Activated CD8-positive, alpha-beta memory T cell treated with anti-CD3 and anti-CD28 coated beads, Interleukin-2, amount 50 U/mL, for 4 hours (primary cell): ENCODE data around the gene NCAPD3.

Source experiments
- DNase-seq: peaks from one replicate; pipeline ENCODE4 v3.0.0-alpha.2; 2020

The NCAPD3 gene

DNA sequence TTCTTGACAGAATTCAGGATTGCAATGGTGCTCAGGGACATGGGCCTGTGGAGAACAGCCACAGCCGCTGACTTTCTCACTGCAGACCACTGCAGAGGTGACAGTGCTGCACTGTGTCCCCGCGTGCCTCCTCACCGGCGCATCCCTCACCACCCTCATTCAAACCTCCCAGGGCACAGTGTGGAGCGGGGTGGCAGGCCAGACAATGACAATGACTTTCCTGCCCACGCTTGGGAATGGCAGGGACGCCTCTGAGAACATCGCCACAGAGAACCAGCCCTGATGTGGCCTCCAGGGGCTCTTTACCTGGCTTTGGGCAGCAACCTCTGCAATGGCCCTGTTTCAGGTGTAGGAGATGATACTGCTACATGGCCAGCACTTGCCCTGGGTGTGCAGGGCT, 65.7 kb downstream of the NCAPD3 start:
- no peak for DNase-seq

DNA sequence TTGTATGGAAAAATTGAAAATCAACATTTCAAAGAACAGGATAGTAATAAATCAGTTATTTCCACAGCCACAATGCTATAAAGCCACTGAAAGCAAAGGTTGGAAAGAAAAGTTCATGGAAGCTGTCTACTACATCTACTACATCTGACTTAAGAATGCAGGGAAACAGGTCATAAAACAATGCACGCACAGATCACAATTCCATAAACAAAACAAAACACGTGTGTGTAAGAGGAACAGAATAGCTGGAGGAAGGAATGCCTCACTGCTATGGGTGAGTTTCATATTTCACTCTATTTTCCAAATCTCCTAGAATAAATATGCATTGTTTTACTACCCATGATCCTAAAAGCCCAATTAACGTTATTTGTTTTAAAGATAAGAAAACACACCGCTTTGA, 66.3 kb downstream of the NCAPD3 start:
- DNase-seq = no peak

DNA sequence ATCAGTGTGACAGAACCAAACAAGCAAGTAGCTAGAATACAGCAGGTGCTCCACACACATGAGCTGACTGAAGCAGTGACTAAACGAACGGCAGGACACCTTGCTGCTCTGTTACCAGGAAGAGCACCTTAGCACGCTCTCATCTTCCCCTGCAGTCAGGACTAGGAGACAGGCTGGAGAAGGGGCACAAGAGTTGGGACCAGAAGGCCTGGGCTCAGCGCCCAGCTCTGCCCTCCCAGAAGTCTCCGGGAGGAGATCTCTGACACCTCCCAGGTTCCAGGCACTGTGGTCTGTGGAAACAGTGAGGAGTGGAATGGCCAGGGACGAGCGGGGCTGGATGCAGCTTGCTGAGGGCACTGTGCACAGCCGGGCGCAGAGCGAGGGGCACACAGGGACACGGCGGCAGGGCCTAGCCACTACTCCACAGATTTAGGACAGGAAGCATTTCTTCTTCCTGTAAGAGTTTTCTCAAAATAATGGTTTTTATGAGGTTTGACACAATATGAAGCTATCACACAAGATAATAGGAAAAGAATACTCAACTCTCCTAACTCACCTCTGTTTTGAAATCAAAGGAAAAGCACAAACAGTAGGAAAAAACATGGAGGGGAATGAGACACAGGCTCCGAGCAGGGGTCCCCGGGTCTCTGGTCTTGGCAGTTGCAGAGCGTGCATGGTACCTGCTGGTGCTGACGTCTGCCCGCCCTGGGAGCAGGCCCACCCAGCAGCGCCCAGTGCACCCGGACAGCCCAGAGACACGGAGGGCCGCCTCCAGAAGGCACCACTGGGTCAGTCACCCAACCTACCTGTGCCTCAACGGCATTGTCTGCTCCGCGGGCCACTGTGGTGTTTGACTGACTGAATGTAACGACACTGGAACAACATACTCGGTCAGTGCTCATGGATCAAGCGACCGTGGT, 67.6 kb downstream of the NCAPD3 start:
- DNase-seq = no peak

DNA sequence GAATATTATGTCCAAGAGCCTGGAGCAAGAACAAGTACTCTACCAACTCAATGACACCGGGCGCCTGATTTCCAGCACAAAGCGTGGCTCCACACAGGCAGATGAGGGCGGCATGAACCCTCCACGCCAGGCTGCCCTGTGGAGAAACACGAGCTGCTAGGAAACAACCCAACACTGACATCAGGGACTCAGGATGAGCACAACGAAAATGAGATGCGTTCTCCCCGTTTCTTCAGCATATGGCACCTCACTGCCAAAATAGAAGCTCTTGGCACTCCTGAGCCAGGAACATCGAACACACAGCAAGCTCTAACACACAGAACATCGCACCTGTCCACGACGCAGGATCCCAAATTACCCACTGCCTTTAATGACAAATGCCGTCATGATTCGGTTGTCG, 68.3 kb downstream of the NCAPD3 start:
- DNase-seq = no peak

DNA sequence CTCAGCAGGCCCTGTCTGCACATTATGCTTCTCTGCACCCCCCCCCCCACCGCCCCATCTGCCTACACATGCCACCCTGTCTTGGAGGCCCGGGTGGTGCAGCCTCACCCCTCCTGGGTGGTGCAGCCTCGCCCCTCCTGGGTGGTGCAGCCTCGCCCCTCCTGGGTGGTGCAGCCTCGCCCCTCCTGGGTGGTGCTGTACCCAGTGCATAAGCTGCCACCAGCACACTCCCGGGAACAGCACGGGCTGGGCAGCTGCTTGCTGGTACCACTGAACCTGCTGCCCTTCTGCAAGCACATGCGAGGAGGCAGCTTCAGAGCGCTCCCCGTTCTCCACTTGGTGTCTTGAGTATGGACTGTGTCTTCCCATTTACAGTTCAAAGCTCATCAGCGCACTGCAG, 69.3 kb downstream of the NCAPD3 start:
- DNase-seq = no peak

DNA sequence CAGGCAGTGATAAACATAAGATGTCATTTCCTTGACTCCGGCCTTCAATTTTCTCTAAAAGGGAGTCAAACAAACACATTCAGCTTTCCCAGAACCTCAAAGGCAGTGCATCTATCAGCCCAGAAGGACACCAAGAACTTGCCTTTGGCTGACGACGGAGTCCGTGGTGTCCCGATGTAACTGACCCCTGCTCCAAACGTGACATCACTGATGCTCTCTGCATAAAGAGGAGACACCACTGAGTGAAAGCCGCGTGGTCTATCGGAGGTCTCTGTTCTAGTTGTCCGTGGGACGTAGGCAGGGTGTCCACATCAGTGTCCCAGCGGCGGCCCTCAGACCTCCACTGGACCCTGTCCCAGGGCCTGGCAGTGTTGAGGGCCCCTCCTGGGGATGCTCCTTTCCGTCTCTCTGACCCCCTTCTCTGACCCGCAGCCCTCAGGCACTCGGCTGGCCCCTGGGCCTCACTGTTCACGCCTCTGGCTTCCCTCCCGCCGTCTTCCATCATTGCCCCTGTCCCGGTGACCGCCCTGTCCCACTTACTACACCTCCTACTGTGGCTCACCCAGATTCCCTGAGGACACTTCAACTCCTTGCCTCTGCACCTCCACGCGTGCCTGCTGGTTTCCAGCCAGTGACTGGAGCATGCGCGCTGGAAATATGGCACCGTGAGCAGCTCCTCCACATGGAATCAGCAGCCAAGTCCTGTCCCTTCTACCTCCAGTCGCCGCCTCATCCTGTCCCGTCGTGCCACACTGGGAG, 70.4 kb downstream of the NCAPD3 start:
- no peak for DNase-seq

DNA sequence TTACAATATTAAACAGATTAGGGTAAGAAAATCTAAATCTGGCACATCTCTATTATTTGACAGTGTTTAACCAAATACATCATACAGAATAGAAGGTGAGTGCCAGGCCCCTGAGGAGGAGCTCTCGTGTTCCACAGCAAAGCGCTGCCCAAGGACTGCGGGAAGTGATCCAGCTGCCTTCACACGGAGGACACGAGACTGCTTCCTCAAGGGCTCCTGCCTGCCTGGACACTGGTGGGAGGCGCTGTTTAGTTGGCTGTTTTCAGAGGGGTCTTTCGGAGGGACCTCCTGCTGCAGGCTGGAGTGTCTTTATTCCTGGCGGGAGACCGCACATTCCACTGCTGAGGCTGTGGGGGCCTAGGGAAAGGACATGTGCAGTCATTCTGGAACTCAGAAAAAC, 71.1 kb downstream of the NCAPD3 start:
- DNase-seq = no peak

DNA sequence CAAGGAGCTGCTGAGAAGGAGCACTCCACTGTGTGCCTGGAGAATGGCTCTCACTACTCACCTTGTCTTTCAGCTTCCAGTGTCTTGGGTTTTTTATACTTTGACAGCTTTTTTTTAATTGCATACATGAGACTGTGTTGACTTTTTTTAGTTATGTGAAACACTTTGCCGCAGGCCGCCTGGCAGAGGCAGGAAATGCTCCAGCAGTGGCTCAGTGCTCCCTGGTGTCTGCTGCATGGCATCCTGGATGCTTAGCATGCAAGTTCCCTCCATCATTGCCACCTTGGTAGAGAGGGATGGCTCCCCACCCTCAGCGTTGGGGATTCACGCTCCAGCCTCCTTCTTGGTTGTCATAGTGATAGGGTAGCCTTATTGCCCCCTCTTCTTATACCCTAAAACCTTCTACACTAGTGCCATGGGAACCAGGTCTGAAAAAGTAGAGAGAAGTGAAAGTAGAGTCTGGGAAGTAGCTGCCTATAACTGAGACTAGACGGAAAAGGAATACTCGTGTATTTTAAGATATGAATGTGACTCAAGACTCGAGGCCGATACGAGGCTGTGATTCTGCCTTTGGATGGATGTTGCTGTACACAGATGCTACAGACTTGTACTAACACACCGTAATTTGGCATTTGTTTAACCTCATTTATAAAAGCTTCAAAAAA, 72.6 kb downstream of the NCAPD3 start:
- no peak for DNase-seq

DNA sequence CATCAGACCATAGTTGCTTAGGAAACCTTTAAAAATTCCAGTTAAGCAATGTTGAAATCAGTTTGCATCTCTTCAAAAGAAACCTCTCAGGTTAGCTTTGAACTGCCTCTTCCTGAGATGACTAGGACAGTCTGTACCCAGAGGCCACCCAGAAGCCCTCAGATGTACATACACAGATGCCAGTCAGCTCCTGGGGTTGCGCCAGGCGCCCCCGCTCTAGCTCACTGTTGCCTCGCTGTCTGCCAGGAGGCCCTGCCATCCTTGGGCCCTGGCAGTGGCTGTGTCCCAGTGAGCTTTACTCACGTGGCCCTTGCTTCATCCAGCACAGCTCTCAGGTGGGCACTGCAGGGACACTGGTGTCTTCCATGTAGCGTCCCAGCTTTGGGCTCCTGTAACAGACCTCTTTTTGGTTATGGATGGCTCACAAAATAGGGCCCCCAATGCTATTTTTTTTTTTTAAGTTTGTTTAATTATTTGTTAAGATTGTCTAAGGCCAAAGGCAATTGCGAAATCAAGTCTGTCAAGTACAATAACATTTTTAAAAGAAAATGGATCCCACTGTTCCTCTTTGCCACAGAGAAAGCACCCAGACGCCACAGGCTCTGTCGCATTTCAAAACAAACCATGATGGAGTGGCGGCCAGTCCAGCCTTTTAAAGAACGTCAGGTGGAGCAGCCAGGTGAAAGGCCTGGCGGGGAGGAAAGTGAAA, 73.4 kb downstream of the NCAPD3 start:
- no peak for DNase-seq

DNA sequence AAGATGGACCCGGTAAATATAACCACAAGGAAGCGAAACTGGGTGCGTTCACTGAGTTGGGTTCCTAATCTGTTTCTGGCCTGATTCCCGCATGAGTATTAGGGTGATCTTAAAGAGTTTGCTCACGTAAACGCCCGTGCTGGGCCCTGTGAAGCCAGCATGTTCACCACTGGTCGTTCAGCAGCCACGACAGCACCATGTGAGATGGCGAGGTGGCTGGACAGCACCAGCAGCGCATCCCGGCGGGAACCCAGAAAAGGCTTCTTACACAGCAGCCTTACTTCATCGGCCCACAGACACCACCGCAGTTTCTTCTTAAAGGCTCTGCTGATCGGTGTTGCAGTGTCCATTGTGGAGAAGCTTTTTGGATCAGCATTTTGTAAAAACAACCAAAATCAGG, 74.4 kb downstream of the NCAPD3 start:
- no peak for DNase-seq

DNA sequence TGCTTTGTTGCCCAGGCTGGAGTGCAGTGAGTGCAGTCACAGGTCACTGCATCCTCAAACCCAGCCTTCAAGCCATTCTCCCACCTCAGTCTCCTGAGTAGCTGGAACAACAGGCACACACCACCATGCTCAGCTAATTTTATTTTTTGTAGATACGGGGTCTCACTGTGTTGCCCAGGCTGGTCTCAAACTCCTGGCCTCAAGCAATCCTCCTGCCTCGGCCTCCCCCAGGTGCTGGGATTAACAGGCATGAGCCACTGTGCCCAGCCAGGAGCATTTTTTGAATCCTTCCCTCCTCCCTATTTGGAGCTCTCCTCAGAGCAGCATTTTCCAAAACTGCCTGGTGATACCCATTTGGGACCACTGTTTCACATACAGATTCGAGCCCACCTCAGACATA, 77.2 kb downstream of the NCAPD3 start:
- DNase-seq = no peak

DNA sequence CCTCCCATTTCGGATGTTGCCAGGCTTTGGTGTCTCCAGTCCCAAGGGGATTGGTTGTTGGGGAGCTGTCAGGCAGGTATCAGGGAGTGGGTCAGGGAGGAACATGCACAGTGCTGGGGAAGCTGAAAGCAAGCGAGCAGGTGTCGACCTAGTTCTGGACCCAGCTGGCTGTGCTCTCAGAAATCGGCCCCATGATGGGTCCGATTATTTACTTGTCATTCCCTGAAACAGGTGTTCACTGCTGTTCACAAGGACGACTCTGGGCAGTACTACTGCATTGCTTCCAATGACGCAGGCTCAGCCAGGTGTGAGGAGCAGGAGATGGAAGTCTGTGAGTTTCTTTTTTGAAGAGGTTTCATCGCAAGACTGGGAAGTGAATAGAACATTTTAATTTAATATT, 78.1 kb downstream of the NCAPD3 start:
- no peak for DNase-seq

DNA sequence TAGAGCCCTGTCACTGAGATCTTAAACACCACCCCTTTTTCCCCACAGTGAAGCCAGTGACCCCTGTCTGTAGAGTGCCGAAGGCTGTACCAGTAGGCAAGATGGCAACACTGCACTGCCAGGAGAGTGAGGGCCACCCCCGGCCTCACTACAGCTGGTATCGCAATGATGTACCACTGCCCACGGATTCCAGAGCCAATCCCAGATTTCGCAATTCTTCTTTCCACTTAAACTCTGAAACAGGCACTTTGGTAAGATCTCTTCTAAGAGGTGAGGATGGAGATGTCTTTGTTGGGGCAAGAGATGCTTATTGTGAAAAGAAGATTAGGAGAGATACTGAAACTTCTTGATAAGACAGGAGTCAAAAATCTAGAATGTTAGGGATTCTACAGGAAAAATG, 79.0 kb downstream of the NCAPD3 start:
- DNase-seq = no peak

DNA sequence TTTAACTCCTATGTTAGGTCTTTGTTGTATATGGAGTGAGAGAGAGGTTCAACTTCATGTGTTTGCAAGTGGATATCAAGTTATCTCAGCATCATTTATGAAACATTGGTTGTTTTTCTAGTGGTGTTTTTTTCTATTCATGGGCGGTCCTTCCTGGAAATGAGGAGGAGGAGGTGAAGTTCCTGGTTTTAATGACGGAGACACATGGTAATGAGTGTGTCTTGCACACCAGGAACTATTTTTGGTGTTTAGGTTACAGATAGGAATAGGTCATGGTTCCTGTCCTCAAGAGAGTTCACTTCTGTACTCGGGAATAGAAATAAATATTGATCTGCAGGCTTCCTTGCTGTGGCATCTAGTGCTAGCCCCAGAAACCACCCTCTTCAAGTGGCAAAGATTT, 80.0 kb downstream of the NCAPD3 start:
- DNase-seq = no peak

DNA sequence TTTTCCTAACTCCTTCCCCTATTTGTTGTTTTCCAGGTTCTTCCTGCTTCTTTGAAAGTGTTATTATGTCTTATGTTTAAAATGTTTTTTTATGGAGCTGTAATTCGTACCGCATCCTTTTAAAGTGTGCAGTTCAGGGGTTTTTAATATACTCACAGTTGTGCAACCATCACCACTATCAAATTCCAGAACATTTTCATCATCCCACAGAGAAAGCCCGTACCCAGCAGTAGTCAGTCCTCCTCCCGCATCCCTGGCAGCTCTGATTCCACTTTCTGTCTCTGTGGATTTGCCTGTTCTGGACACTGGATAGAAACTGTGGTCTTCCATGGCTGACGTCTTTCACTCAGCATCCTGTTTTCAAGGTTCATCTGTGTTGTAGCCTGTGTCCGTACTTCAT, 81.2 kb downstream of the NCAPD3 start:
- DNase-seq = no peak

DNA sequence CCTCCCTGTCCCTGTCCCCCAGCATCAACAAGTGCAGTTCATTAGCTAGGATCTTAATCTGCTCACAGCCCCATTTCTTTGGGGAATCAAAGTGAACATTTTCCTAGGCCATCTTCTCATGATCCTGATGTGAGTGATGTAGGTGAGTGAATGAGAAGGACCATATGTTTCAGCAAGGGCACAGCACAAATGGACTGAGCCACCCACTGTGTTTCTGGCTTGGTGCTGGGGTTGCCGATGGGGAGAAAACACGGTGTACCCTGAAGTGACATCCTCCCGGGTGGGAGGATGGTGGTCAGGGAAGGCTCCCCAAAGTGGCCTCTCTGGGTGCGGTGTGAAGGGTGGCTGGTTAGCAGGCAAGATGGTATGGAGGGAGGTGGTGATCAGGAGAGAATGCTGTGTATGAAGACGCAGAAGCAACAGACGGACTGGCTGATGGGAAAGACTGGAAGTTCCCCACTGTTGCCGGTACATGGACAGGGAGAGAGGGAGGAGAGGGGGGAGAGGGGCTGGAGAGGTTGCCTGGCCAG, 82.7 kb downstream of the NCAPD3 start:
- DNase-seq = no peak

DNA sequence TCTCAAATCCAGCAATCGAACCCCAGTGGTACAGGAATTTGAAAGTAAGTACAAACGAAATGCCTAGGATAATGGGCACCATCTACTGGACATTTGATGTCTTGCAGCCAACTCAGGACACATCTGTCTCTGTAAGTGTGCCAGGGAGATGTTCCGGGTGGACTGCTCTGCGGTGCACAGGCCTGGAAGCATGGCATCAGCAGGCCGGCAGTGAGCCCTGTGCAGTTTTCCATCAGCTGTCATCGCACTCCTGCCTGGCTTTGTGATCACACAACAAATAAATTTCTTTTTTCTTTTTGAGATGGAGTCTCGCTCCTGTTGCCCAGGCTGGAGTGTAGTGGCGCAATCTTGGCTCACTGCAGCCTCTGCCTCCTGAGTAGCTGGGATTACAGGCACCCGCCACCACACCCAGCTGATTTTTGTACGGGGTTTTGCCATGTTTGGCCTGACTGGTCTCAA, 83.9 kb downstream of the NCAPD3 start:
- DNase-seq = peak; percentile 45

DNA sequence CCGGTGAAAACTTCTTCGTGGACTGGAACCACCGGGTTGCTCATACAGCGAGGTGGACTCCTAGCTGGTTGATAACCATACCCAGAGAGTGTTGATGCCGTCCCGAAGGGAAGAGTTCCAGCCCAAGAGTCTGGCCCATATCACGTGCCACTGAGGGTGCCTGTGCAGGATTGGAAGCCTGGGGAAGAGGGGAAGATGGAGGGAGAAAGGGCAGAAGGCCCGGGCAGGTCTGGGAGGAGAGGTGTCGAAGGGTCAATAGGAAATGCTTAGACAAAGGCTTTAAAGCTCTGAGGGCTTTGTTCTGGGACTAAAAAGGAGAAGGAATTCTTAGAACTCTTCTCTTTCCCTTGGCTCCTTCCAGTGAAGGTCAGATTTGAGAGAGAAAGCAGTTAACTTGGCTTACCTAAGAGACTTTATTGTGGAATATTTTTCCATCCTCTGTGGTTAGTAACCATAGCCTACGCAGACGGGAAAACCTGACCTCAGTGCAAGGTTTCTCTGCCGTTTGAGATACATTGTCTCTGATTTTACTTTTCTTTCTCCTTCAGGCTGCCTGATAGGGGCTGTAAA, 84.4 kb downstream of the NCAPD3 start:
- DNase-seq = no peak

DNA sequence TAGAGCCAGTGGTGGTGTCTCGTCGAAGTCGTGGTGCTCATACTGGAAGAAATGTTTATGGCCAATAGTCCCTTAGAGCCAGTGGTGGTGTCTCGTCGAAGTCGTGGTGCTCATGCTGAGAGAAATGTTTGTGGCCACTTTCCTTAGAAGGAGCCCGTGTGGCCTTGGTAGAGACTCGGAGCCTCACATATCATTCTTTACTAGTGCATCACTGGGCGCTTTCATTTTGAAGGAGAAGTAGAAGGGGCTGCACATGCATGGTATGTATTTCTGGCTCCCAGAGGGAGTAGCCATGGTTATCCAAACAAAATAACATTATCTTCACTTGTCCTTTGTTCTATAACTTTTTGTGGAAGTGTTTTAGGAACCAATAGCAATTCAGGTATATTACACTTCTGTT, 85.4 kb downstream of the NCAPD3 start:
- DNase-seq = no peak

DNA sequence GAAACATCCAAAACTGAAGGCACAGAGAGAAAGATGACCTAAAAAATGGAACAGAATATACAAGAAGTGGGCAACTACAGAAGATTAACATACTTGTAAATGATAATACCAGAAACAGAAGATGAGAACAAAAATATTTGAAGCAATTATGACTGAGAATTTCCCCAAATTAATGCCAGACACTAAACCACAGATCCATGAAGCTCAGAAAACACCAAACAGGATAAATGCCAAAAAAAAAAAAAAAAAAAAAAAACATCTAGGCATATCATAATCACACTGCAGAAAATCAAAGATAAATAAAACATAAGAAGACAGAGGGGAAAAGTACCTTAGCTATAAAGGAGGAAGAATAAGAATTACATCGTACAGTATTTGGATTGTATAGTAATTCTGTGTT, 89.6 kb downstream of the NCAPD3 start:
- no peak for DNase-seq

DNA sequence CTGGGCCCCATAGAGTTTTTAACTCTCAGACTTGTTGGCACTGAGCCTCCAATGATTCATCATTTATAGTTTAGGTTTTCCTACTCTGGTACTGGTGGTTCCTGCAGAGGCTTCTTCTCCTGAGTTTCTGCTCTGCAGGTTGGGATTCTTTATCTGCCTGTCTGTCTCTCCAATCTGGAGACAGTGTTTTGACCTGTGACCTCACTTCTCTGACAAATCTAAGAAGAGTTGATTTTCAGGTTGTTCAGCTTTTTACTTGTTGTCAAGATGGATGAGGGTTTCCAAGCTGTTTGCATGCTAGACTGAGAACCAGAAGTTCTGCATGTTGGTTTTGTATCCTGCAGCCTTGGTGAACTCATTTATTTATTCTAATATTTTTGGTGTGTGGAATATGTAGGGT, 91.0 kb downstream of the NCAPD3 start:
- DNase-seq = no peak

DNA sequence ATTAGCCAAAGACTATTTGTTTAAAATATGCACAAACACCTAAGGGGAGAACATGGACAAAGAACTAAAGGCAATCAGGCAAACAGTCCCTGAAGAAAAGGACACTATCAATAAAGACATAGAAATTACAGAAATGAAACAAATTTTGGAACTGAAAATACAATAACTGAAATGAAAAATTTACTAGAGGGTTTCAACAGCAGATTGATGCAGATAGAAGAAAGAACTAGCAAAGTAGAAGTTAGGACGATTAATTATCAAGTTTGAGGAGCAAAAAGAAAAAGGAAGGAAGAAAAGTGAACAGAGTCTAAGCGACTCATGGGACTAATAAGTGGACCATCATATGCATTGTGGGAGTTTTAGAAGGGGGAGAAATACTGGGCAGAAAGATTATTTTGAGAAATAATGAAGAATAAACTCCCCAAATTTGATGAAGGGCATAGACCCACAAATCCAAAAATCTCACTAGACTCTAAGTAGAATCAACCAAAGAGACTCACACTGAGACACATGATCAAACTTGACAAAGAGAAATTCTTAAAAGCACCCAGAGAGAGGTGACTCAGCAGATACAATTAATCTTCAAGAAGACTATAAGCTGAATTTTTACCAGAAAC, 92.0 kb downstream of the NCAPD3 start:
- DNase-seq = no peak
